CD1c-positive myeloid dendritic cell (primary cell): ENCODE measurements around the gene POFUT2.

Experiments
- DNase-seq: peaks from one replicate; pipeline ENCODE4 v3.0.0-alpha.2; 2016; ENCODE audit errors: extremely low spot score

POFUT2 gene

DNA sequence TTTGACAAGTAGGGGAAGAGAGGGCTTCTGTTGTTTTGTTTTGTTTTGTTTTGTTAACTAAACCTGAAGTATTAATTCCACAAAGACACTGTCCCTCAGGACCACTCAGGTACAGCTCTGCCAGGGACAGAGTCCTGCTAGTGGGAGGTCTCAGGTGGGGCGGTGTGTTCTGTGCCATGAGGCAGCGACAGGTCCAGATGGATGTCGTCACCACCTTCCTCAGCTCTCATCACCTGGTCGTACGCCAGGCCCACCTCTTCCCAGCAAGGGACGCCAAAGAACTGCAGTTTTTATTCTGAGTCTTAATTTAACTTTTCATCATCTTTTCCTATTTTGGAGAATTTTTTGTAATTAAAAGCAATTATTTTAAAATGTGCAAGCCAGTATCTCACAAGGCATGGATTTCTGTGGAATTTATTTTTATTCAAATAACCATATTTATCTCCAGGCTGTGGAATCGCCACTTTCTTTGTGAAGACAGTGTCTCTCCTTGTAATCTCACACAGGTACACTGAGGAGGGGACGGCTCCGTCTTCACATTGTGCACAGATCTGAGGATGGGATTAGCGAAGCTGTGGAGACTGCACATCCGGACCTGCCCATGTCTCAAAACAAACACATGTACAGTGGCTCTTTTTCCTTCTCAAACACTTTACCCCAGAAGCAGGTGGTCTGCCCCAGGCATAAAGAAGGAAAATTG is 62.5 kb downstream of the POFUT2 start:
- no peak for DNase-seq

DNA sequence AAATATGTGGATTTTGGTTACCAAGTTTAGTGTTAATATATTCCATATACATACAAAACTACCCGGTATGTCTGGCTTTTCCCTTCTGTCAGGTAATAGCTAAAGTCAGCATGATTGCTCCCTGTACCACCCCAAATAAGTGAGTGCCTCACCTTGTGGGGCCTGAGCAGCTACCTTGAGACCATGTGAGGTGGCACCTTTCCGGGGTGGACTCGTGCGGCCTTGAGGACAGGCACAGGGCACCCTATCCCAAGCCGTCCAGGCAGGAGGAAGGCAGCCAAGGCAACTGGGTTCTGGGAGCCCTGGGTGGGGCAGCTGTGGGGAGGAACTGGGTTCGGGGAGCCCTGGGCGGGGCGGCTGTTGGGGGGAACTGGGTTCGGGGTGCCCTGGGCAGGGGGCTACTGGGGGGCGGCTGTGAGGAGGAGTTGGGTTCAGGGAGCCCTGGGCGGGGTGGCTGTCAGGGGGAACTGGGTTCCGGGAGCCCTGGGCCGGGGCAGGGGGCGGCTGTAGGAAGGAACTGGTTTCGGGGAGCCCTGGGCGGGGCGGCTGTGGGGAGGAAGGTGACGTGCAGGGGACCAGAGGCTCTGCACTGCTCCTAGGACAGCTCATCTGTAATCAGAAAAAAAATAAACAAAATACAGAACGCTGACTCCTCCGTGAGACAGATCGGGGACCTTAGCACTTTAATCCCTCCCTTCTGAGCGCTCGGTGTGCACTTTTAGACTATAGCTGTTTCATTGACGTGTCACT is 63.3 kb downstream of the POFUT2 start:
- no peak for DNase-seq

DNA sequence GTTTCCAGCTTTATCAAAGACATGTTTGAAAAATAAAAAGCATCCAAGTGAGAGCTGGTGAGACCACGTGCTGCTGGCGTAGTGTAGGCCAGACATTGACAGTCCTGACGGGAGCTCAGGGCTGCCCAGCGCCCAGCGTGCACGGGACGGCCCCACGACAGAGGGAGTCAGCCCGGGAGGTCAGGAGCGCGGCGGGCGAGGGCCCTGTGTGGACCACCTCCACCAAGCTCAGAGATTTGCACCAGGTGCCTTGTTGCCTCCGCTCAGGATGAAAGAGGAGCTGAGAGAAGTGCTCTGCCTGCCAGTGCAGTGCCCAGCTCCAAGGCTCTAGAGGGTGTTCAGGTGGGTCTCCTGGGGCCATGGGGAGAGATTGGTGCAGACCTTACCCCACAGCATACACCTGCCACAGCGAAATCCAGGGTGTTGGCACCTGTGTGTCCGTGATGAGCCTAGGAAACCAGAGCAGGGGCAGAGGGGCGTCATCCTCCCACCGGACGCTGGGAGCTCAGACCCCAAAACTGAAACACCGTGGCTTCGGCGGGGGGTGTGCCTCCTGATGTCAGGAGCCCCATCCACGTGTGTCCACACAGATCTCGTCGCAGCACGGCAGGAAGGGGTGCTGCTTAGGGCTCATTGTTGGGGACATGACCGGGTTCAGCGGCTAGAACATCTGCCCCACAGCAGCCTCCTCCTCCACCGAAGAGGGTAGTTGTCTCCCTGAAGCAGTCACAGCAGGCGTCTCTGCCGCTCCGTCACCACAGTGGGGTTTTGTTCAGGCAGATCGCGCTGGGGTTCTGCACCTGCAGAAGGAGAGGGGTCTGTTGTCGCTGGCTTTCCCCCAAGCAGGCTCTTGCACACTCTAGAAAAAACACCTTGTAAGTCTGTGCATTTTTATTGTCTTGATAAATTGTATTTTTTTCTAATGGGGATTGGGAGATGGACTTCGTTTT is 64.2 kb downstream of the POFUT2 start:
- DNase-seq, result no peak

DNA sequence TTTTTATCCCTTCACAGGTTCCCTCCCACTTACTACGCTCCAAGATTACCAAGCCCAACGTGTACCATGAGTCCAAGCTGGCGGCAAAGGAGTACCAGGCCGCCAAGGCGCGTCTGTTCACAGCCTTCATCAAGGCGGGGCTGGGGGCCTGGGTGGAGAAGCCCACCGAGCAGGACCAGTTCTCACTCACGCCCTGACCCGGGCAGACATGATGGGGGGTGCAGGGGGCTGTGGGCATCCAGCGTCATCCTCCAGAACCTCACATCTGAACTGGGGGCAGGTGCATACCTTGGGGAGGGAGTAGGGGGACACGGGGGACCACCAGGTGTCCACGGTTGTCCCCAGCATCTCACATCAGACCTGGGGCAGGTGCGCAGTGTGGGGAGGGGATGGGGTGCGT is 65.7 kb downstream of the POFUT2 start:
- no peak for DNase-seq

DNA sequence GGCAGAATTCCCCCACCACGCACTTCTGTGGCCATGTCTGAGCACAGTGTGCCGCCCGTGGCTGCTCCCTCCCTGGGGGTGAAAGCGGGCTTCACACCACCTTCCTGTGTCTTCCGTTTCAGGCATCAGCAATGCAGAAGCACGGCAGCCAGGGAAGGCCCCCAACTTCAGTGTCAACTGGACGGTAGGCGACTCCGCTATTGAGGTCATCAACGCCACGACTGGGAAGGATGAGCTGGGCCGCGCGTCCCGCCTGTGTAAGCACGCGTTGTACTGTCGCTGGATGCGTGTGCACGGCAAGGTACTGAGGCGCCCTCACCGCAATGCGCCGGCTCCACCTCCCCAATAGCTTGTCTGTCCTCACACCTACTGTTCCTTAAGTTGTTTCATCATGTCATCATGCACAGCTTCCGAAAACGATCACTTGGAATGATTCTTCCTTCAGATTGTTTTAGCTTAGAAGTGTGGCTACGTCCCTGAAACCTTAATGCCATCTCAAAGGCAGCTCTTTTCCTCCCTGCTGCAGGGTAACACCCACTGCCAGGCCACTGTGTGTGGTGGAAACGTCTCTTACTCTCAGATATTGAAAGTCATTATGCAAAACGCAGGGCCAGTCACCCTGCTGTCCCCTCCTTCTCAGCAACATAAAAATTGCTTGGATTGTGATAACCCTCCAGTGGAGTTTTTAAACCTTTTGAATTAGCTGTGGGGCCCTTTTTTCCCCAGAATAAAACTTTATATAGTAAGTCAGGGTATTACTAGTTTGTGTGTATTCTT is 66.8 kb downstream of the POFUT2 start:
- DNase-seq, result no peak

DNA sequence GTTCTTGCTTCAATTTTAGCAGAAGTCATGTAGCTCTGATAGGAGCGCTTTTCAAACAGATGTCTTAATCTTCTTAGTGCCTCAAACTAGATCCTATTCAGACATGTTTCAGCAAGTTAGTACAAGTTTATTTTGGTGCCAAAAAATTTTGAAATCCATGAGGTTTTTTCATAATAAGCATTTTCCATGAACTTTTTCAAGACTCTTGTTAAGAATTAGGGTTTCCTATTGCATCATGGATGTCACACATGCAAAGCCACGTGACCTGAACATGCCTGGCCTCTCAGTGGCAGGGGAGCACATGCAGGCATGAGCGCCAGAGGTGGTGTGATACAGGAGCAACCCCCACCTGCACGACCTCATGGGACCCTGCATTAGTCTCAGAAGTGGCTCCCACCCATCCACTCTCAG is 67.6 kb downstream of the POFUT2 start:
- no peak for DNase-seq

DNA sequence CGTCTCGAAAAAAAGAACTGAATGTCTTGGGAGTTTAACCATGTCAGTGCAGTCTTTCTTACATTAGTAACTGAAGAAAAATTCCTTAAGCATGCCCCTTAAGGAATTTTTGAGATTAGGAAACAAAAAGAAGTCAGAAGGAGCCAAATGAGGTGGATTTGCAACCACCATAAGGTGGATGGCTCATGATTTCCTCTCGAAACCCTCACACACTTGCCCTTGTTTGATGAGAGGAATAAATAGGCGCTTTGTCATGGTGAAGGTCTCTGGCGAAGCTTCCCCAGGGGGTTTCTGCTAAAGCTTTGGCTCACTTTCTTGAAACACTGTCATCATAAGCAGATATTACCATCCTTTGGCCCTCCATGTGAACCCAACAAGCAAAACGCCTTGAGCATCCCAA is 68.2 kb downstream of the POFUT2 start:
- no peak for DNase-seq

DNA sequence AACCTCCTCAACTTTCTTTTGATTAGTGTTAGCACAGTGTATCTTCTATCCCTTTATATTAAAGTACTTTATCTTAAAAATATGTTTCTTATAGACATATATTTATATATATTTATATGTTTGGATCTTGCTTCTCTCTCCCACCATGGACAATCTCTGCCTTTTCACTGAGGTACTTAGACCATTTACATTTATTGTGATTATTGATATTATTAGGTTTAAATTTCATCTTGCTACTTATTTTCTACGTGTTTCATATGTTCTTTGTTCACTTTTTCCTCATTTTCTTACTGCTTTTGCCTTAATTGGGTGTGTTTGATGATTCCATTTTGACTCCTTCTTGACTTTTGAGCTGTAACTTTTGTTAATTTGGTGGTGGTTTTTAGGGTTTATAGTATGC is 70.7 kb downstream of the POFUT2 start:
- DNase-seq, result no peak

DNA sequence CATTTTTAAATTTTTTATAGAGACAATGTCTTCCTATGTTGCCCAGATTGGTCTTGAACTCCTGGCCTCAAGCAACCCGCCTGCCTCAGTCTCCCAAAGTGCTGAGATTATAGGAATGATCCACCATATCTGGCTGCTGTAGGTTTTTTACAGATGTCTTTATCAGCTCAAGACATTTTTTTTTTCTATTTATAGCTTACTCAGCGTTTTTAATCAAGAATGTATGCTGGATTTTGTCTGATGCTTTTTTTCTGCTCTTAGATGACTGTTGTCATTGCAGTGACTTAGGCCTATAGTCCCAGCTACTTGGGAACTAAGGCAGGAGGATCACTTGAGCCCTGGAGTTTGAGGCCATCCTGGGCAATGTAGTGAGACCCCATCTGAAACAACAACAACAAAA is 72.5 kb downstream of the POFUT2 start:
- no peak for DNase-seq
